ENCODE measurements around the gene OR6Q1. TPM values are rescaled to one million over a fixed set of nuclear protein-coding genes. Genes with fewer than 3 reads are reported as not detected.

The OR6Q1 gene
- total and polyA plus RNA-seq, 2 experiments from 2014 or later: not detected

GRCh38 chr11:58011771-58012170 is 19.0 kb upstream of the OR6Q1 start:
- Histone ChIP-seq H3K4me1 (ENCODE audit: insufficient read depth) (no peaks in the 10 kb centered on the region), H3K4me3 (no peak overlapping the region), H3K27ac (ENCODE audit: low read depth) (no peak overlapping the region), H3K4me2 (no peak overlapping the region), H3F3A (replicated peaks; ENCODE audit: low read depth) (no peaks in the 10 kb centered on the region), H4K20me1 (replicated peaks; ENCODE audit: insufficient read depth) (no peaks in the 10 kb centered on the region), H3K36me3 (ENCODE audit: insufficient read depth) (no peaks in the 10 kb centered on the region), H3K9me2 (ENCODE audit: insufficient read depth) (peaks cover 6% of the 10 kb centered on the region; the same call in 1 of the 2 replicates), H3K79me2 (replicated peaks; ENCODE audit: insufficient read depth) (no peaks in the 10 kb centered on the region), H3K27me3 (ENCODE audit: insufficient read depth) (no peaks in the 10 kb centered on the region), H2AFZ (no peak overlapping the region)
- H3K4me1 Mint-ChIP-seq: no peaks in the 10 kb centered on the region
- TF ChIP-seq STAT1 (IDR thresholded peaks at IDR 0.05; ENCODE audit: unreplicated experiment) (no peak), ZNF114 (CRISPR knock-in tag; IDR thresholded peaks at IDR 0.05) (no peak), CREB1 (CRISPR knock-in tag; IDR thresholded peaks at IDR 0.05; ENCODE audit: low read depth) (no peak), CTCF (conservative IDR thresholded peaks at IDR 0.05; ENCODE audit: low read depth in 2 of 2) (no peak), JUNB (IDR thresholded peaks at IDR 0.05; ENCODE audit: unreplicated experiment) (no peak)
- ATAC-seq (no peak), DNase-seq (ENCODE audit: low spot score) (no peak)
- H3K36me3 Mint-ChIP-seq (ENCODE audit: low read depth): no peaks in the 10 kb centered on the region
- no peak overlapping the region for H3K4me3 Mint-ChIP-seq
- no peak overlapping the region for H3K27ac Mint-ChIP-seq
- no peaks in the 10 kb centered on the region; the same call in 2 of the 3 replicates for H3K9me3 Mint-ChIP-seq
- peaks cover 4% of the 10 kb centered on the region for H3K27me3 Mint-ChIP-seq (ENCODE audit: insufficient read depth, low read depth, poor library complexity)

- Mint-ChIP-seq H3K36me3 (ENCODE audit: low read depth) (no peaks in the 10 kb centered on the region), H3K27ac (no peak within 1 kb of the TSS), H3K4me3 (no peak within 1 kb of the TSS), H3K27me3 (ENCODE audit: insufficient read depth, low read depth, poor library complexity) (peaks cover 8% of the 10 kb centered on the region), H3K9me3 (no peaks in the 10 kb centered on the region), H3K4me1 (no peaks in the 10 kb centered on the region)
- no peaks in the 10 kb centered on the region for H3K36me3 ChIP-seq (ENCODE audit: insufficient read depth)
- no peak for TF ChIP-seq ETS1 (IDR thresholded peaks at IDR 0.05)
- TF ChIP-seq ZNF114 (CRISPR knock-in tag; IDR thresholded peaks at IDR 0.05): no peak
- no peak for TF ChIP-seq EZH2phosphoT487 (IDR thresholded peaks at IDR 0.05; ENCODE audit: unreplicated experiment)
- TF ChIP-seq CREB1 (CRISPR knock-in tag; IDR thresholded peaks at IDR 0.05; ENCODE audit: low read depth): no peak
- no peak for TF ChIP-seq REST (IDR thresholded peaks at IDR 0.05; ENCODE audit: unreplicated experiment)
- no peak for TF ChIP-seq ZNF331 (CRISPR knock-in tag; IDR thresholded peaks at IDR 0.05; ENCODE audit: low read depth)
- no peak for TF ChIP-seq JUNB (IDR thresholded peaks at IDR 0.05; ENCODE audit: unreplicated experiment)
- TF ChIP-seq STAT1 (IDR thresholded peaks at IDR 0.05; ENCODE audit: unreplicated experiment): no peak
- TF ChIP-seq EZH2 (IDR thresholded peaks at IDR 0.05; ENCODE audit: low read depth, unreplicated experiment): no peak
- TF ChIP-seq CTCF (conservative IDR thresholded peaks at IDR 0.05; ENCODE audit: low read depth in 2 of 2): no peak
- H3F3A ChIP-seq (replicated peaks; ENCODE audit: low read depth): no peaks in the 10 kb centered on the region
- H3K4me2 ChIP-seq: no peak within 1 kb of the TSS
- no peaks in the 10 kb centered on the region for H3K79me2 ChIP-seq (replicated peaks; ENCODE audit: insufficient read depth)
- no peaks in the 10 kb centered on the region for H4K20me1 ChIP-seq (replicated peaks; ENCODE audit: insufficient read depth)
- ATAC-seq (no peak), DNase-seq (ENCODE audit: low spot score) (no peak)
- H3K27me3 ChIP-seq (ENCODE audit: insufficient read depth): no peaks in the 10 kb centered on the region
- no peaks in the 10 kb centered on the region for H3K4me1 ChIP-seq (ENCODE audit: insufficient read depth)
- no peaks in the 10 kb centered on the region for H3K9me2 ChIP-seq (ENCODE audit: insufficient read depth)
- H2AFZ ChIP-seq: peak within 1 kb of the TSS; percentile 80
- H3K27ac ChIP-seq (ENCODE audit: low read depth): no peak within 1 kb of the TSS
- H3K4me3 ChIP-seq: no peak within 1 kb of the TSS
Observed at GRCh38 chr11:58023435-58023931, 7.3 kb upstream of the OR6Q1 start, which contains the start of gene OR9Q1. Gene OR9Q1 (plus strand): TSS chr11:58023881. CDS start chr11:58179445, 155,564 bp downstream.

Measured in GM23338 (cell line).